ENCODE data around the gene BFSP1.

The BFSP1 gene

GRCh38 chr20:17568045-17568788, 37.0 kb upstream of the BFSP1 start:
- Histone ChIP-seq H3K4me3 (replicated peaks; ENCODE audit: insufficient read depth, low read length) (no peak overlapping the region), H3K27me3 (ENCODE audit: insufficient read depth, poor library complexity, severe bottlenecking) (no peaks in the 10 kb centered on the region), H3K27ac (replicated peaks) (no peak overlapping the region)
- TF ChIP-seq CTCF (IDR thresholded peaks at IDR 0.05; ENCODE audit: insufficient read depth, low read length) (no peak), SPI1 (IDR thresholded peaks at IDR 0.05; ENCODE audit: borderline replicate concordance, low read depth) (no peak), POLR2AphosphoS5 (IDR thresholded peaks at IDR 0.05; ENCODE audit: low read depth) (no peak), REST (IDR thresholded peaks at IDR 0.05; ENCODE audit: insufficient replicate concordance, low read depth) (no peak), GABPA (IDR thresholded peaks at IDR 0.05; ENCODE audit: low read depth) (no peak)
- no peak for DNase-seq (ENCODE audit: low read depth in 1 of 2, low spot score in 1 of 2)

- H3K27ac ChIP-seq (replicated peaks): no peak overlapping the region
- TF ChIP-seq REST (IDR thresholded peaks at IDR 0.05; ENCODE audit: insufficient replicate concordance, low read depth): no peak
- TF ChIP-seq CTCF (IDR thresholded peaks at IDR 0.05; ENCODE audit: insufficient read depth, low read length): no peak
- TF ChIP-seq POLR2AphosphoS5 (IDR thresholded peaks at IDR 0.05; ENCODE audit: low read depth): no peak
- no peak for TF ChIP-seq SPI1 (IDR thresholded peaks at IDR 0.05; ENCODE audit: borderline replicate concordance, low read depth)
- no peak for TF ChIP-seq GABPA (IDR thresholded peaks at IDR 0.05; ENCODE audit: low read depth)
- DNase-seq (ENCODE audit: low read depth in 1 of 2, low spot score in 1 of 2): no peak
- H3K4me3 ChIP-seq (replicated peaks; ENCODE audit: insufficient read depth, low read length): no peak overlapping the region
- no peaks in the 10 kb centered on the region for H3K27me3 ChIP-seq (ENCODE audit: insufficient read depth, poor library complexity, severe bottlenecking)
Observed at GRCh38 chr20:17566345-17566744, 35.2 kb upstream of the BFSP1 start.

- H3K27ac ChIP-seq (replicated peaks): no peak overlapping the region
- H3K27me3 ChIP-seq (ENCODE audit: insufficient read depth, poor library complexity, severe bottlenecking): no peaks in the 10 kb centered on the region
- TF ChIP-seq GABPA (IDR thresholded peaks at IDR 0.05; ENCODE audit: low read depth): no peak
- no peak for TF ChIP-seq SPI1 (IDR thresholded peaks at IDR 0.05; ENCODE audit: borderline replicate concordance, low read depth)
- TF ChIP-seq CTCF (IDR thresholded peaks at IDR 0.05; ENCODE audit: insufficient read depth, low read length): no peak
- no peak for TF ChIP-seq REST (IDR thresholded peaks at IDR 0.05; ENCODE audit: insufficient replicate concordance, low read depth)
- no peak for TF ChIP-seq POLR2AphosphoS5 (IDR thresholded peaks at IDR 0.05; ENCODE audit: low read depth)
- no peak for DNase-seq (ENCODE audit: low read depth in 1 of 2, low spot score in 1 of 2)
- no peak overlapping the region for H3K4me3 ChIP-seq (replicated peaks; ENCODE audit: insufficient read depth, low read length)
Observed at GRCh38 chr20:17565169-17565845, 34.1 kb upstream of the BFSP1 start.

All from HL-60 (cell line).